ENCODE results near the gene SLC22A17. TPM values are rescaled to one million over a fixed set of nuclear protein-coding genes. Genes with fewer than 3 reads are reported as not detected.
A peak's percentile ranks its signal among the peaks of the same experiment; 100 is the strongest.

SLC22A17 gene
- total and polyA plus RNA-seq, 2 of the 13 experiments (the other 11 are each of a cell fraction or from before 2014, with no cell fraction given): 0.95 to 1.1 TPM

GRCh38 chr14:23301969-23302289, 50.8 kb downstream of the SLC22A17 start (continued):
- TF ChIP-seq, protein P1, sequence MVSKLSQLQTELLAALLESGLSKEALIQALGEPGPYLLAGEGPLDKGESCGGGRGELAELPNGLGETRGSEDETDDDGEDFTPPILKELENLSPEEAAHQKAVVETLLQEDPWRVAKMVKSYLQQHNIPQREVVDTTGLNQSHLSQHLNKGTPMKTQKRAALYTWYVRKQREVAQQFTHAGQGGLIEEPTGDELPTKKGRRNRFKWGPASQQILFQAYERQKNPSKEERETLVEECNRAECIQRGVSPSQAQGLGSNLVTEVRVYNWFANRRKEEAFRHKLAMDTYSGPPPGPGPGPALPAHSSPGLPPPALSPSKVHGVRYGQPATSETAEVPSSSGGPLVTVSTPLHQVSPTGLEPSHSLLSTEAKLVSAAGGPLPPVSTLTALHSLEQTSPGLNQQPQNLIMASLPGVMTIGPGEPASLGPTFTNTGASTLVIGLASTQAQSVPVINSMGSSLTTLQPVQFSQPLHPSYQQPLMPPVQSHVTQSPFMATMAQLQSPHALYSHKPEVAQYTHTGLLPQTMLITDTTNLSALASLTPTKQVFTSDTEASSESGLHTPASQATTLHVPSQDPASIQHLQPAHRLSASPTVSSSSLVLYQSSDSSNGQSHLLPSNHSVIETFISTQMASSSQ (IDR thresholded peaks at IDR 0.05; ENCODE audit: low read depth): no peak
- TF ChIP-seq, protein P1 (CRISPR knock-in tag; IDR thresholded peaks at IDR 0.05; ENCODE audit: borderline replicate concordance): peak; percentile 63; the same call in 1 of the 2 replicates
- TF ChIP-seq ZHX2 (IDR thresholded peaks at IDR 0.05; ENCODE audit: low read depth): no peak; the same call in 1 of the 2 replicates
- TF ChIP-seq ZHX2 (CRISPR knock-in tag; IDR thresholded peaks at IDR 0.05; ENCODE audit: borderline replicate concordance): peak; percentile 97
- no peak for TF ChIP-seq ZNF234 (CRISPR knock-in tag; conservative IDR thresholded peaks at IDR 0.05)
- TF ChIP-seq AHR (CRISPR knock-in tag; IDR thresholded peaks at IDR 0.05): peak; percentile 83; the same call in 1 of the 2 replicates
- peak; percentile 82 for TF ChIP-seq ERF (CRISPR knock-in tag; IDR thresholded peaks at IDR 0.05)
- TF ChIP-seq TGIF2 (CRISPR knock-in tag; IDR thresholded peaks at IDR 0.05): no peak
- peak; percentile 94; the same call in 1 of the 2 replicates for TF ChIP-seq ZNF383 (CRISPR knock-in tag; IDR thresholded peaks at IDR 0.05; ENCODE audit: borderline replicate concordance)
- TF ChIP-seq, protein P2, sequence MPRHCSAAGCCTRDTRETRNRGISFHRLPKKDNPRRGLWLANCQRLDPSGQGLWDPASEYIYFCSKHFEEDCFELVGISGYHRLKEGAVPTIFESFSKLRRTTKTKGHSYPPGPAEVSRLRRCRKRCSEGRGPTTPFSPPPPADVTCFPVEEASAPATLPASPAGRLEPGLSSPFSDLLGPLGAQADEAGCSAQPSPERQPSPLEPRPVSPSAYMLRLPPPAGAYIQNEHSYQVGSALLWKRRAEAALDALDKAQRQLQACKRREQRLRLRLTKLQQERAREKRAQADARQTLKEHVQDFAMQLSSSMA (CRISPR knock-in tag; IDR thresholded peaks at IDR 0.05): peak; percentile 98
- TF ChIP-seq ZNF740 (CRISPR knock-in tag; IDR thresholded peaks at IDR 0.05): peak; percentile 39; the same call in 1 of the 2 replicates
- no peak for TF ChIP-seq TEAD3 (CRISPR knock-in tag; optimal IDR thresholded peaks at IDR 0.05; ENCODE audit: borderline replicate concordance)
- TF ChIP-seq, protein P3, sequence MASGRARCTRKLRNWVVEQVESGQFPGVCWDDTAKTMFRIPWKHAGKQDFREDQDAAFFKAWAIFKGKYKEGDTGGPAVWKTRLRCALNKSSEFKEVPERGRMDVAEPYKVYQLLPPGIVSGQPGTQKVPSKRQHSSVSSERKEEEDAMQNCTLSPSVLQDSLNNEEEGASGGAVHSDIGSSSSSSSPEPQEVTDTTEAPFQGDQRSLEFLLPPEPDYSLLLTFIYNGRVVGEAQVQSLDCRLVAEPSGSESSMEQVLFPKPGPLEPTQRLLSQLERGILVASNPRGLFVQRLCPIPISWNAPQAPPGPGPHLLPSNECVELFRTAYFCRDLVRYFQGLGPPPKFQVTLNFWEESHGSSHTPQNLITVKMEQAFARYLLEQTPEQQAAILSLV (CRISPR knock-in tag; IDR thresholded peaks at IDR 0.05; ENCODE audit: borderline replicate concordance): no peak; the same call in 1 of the 2 replicates
- TF ChIP-seq NKX3-1 (CRISPR knock-in tag; IDR thresholded peaks at IDR 0.05): peak; percentile 95
- peak; percentile 93; the same call in 1 of the 2 replicates for TF ChIP-seq SMAD9 (CRISPR knock-in tag; IDR thresholded peaks at IDR 0.05)
- TF ChIP-seq AGO2 (optimal IDR thresholded peaks at IDR 0.05; ENCODE audit: low read depth, low read length): no peak
- TF ChIP-seq SP4 (CRISPR knock-in tag; IDR thresholded peaks at IDR 0.05): no peak
- no peak for TF ChIP-seq MTF2 (CRISPR knock-in tag; IDR thresholded peaks at IDR 0.05; ENCODE audit: borderline replicate concordance)
- peak; percentile 99 for TF ChIP-seq ZNF879 (CRISPR knock-in tag; IDR thresholded peaks at IDR 0.05)
- no peak for TF ChIP-seq ZNF564 (CRISPR knock-in tag; IDR thresholded peaks at IDR 0.05)
